ENCODE data around the gene JAKMIP1. TPM values are rescaled to one million over a fixed set of nuclear protein-coding genes. Genes with fewer than 3 reads are reported as not detected.

The JAKMIP1 gene
- total and polyA plus RNA-seq, 2 of the 13 experiments (the other 11 are each of a cell fraction or from before 2014, with no cell fraction given): not detected

DNA sequence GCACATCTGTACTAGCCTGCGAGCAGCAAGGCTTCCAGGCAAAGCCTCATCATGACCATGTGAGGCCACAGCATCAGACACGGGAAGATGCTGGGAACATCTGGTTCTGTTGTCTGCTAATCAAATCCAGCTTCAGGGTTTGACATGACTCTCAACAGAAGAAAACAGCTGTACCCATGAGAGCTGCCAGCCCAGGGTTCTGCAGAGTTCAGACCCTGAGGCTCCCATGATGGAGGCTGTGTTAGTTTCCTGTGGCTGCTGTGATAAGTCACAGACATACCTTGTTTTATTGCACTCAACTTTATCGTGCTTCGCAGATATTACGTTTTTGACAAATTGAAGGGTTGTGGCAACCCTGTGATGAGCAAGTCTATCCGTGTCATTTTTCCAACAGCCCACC, 37.5 kb downstream of the JAKMIP1 start:
- BruUV-seq (replicated peaks): no TSS peak
- no peak for DNase-seq (ENCODE audit: low spot score)
- ATAC-seq: no peak
- H3K36me3 ChIP-seq (replicated peaks in 1 of 2; ENCODE audit: control insufficient read depth in 1 of 2, insufficient read depth in 2 of 2, low read length in 2 of 2): no peaks in the 10 kb centered on the region
- 49% methylated on average over 6 of the region's 6 CpGs for WGBS (ENCODE audit: low lambda C conversion rate)
- POLR2A ChIA-PET: no interaction called here
- intact Hi-C loops (cut with micrococcal nuclease; ENCODE audit: unreplicated experiment): no loop called here
- no peaks in the 10 kb centered on the region for H3K4me1 ChIP-seq (ENCODE audit: insufficient read depth, low read length)
- no peak overlapping the region for H3K9ac ChIP-seq (ENCODE audit: insufficient read depth, low read depth, low read length)
- no peak for FAIRE-seq
- no peak overlapping the region for H3K4me2 ChIP-seq (ENCODE audit: low read depth, low read length)
- TF ChIP-seq ZNF670 (CRISPR knock-in tag; IDR thresholded peaks at IDR 0.05; ENCODE audit: borderline replicate concordance) (no peak), KLF13 (CRISPR knock-in tag; IDR thresholded peaks at IDR 0.05) (no peak)
- no peaks in the 10 kb centered on the region for H4K20me1 ChIP-seq (ENCODE audit: insufficient read depth, low read length)
- H3K27me3 ChIP-seq (ENCODE audit: control insufficient read depth in 1 of 2, insufficient read depth in 2 of 2, low read length in 2 of 2): peaks cover 0 to 10% of the 10 kb centered on the region in 2 experiments; a peak in 1 of 5 replicates
- H3K4me3 ChIP-seq (replicated peaks in 1 of 3; ENCODE audit: insufficient read depth in 1 of 3, low read depth in 2 of 3, low read length in 3 of 3): no peak overlapping the region
- H3K27ac ChIP-seq (ENCODE audit: extremely low read length, insufficient read depth, low read length): no peak overlapping the region
- in situ Hi-C loops (cut with HindIII; ENCODE audit: extremely low pct_ligation_motif_present, low pct_unique_long_range_greater_than_20kb): no loop called here
- CTCF ChIA-PET (ENCODE audit: low intra/inter-chr PET ratio, low total read pairs): no interaction called here
- H3K9me3 ChIP-seq (ENCODE audit: low read length): no peaks in the 10 kb centered on the region
- H2AFZ ChIP-seq (ENCODE audit: low read length): no peak overlapping the region
- no peaks in the 10 kb centered on the region for H3K79me2 ChIP-seq (ENCODE audit: insufficient read depth, low read length)

- no TSS peak for BruUV-seq (replicated peaks)
- no peaks in the 10 kb centered on the region for H3K4me1 ChIP-seq (ENCODE audit: insufficient read depth, low read length)
- FAIRE-seq (no peak), DNase-seq (ENCODE audit: low spot score) (no peak), ATAC-seq (no peak)
- no peak overlapping the region for H2AFZ ChIP-seq (ENCODE audit: low read length)
- no peak overlapping the region for H3K27ac ChIP-seq (ENCODE audit: extremely low read length, insufficient read depth, low read length)
- in situ Hi-C loops (cut with HindIII; ENCODE audit: extremely low pct_ligation_motif_present, low pct_unique_long_range_greater_than_20kb): no loop called here
- no peaks in the 10 kb centered on the region for H3K9me3 ChIP-seq (ENCODE audit: low read length)
- no peak overlapping the region for H3K4me2 ChIP-seq (ENCODE audit: low read depth, low read length)
- H3K36me3 ChIP-seq (replicated peaks in 1 of 2; ENCODE audit: control insufficient read depth in 1 of 2, insufficient read depth in 2 of 2, low read length in 2 of 2): no peaks in the 10 kb centered on the region
- ChIA-PET CTCF (ENCODE audit: low intra/inter-chr PET ratio, low total read pairs) (no interaction called here), POLR2A (no interaction called here)
- H4K20me1 ChIP-seq (ENCODE audit: insufficient read depth, low read length): no peaks in the 10 kb centered on the region
- H3K27me3 ChIP-seq (ENCODE audit: control insufficient read depth in 1 of 2, insufficient read depth in 2 of 2, low read length in 2 of 2): peaks cover 0 to 12% of the 10 kb centered on the region in 2 experiments; a peak in 1 of 5 replicates
- H3K4me3 ChIP-seq (replicated peaks in 1 of 3; ENCODE audit: insufficient read depth in 1 of 3, low read depth in 2 of 3, low read length in 3 of 3): no peak overlapping the region
- no peaks in the 10 kb centered on the region for H3K79me2 ChIP-seq (ENCODE audit: insufficient read depth, low read length)
- H3K9ac ChIP-seq (ENCODE audit: insufficient read depth, low read depth, low read length): no peak overlapping the region
- intact Hi-C loops (cut with micrococcal nuclease; ENCODE audit: unreplicated experiment): no loop called here
- 9% methylated on average over 7 of the region's 10 CpGs for WGBS (ENCODE audit: low lambda C conversion rate)
- TF ChIP-seq ZNF605 (CRISPR knock-in tag; IDR thresholded peaks at IDR 0.05) (no peak), SNAPC2 (CRISPR knock-in tag; IDR thresholded peaks at IDR 0.05) (no peak), KDM2A (CRISPR knock-in tag; IDR thresholded peaks at IDR 0.05; ENCODE audit: borderline replicate concordance, low read depth) (no peak), BRD4 (CRISPR knock-in tag; IDR thresholded peaks at IDR 0.05) (no peak), ATF7 (IDR thresholded peaks at IDR 0.05) (no peak), ATF7 (CRISPR knock-in tag; IDR thresholded peaks at IDR 0.05) (no peak)
Observed at GRCh38 chr4:6161921-6162464, 38.4 kb downstream of the JAKMIP1 start.
